ENCODE data around the gene HDAC4. TPM values are rescaled to one million over a fixed set of nuclear protein-coding genes. Genes with fewer than 3 reads are reported as not detected.

The HDAC4 gene
- total RNA-seq, 1 experiment from 2014 or later = 11.3 TPM

GRCh38 chr2:239133945-239134570 is 266.8 kb downstream of the HDAC4 start:
- no peaks in the 10 kb centered on the region for H3K4me1 ChIP-seq
- H3K9me3 ChIP-seq (replicated peaks) = 0 out of 2 replicates have a peak, but pooled peaks cover 2% of the 10 kb centered on the region
- peaks cover 3% of the 10 kb centered on the region; the same call in 1 of the 2 replicates for H3K36me3 ChIP-seq
- H3K27ac ChIP-seq = no peak overlapping the region
- H3K27me3 ChIP-seq = no peaks in the 10 kb centered on the region
- DNase-seq = no peak
- H3K4me3 ChIP-seq = no peak overlapping the region

- DNase-seq = no peak
- Histone ChIP-seq H3K36me3 (peaks cover 3% of the 10 kb centered on the region; the same call in 1 of the 2 replicates), H3K9me3 (replicated peaks) (no peaks in the 10 kb centered on the region), H3K27me3 (no peaks in the 10 kb centered on the region), H3K4me3 (no peak overlapping the region), H3K4me1 (no peaks in the 10 kb centered on the region), H3K27ac (no peak overlapping the region)
Observed at GRCh38 chr2:239132786-239133185, 268.0 kb downstream of the HDAC4 start.

- H3K9me3 ChIP-seq (replicated peaks) = no peaks in the 10 kb centered on the region
- no peak for DNase-seq
- H3K36me3 ChIP-seq = peaks cover 3% of the 10 kb centered on the region; the same call in 1 of the 2 replicates
- no peak overlapping the region for H3K4me3 ChIP-seq
- H3K4me1 ChIP-seq = no peaks in the 10 kb centered on the region
- H3K27ac ChIP-seq = no peak overlapping the region
- H3K27me3 ChIP-seq = no peaks in the 10 kb centered on the region
Observed at GRCh38 chr2:239132156-239132709, 268.6 kb downstream of the HDAC4 start.

GRCh38 chr2:239131521-239131920 is 269.3 kb downstream of the HDAC4 start:
- DNase-seq = no peak
- Histone ChIP-seq H3K4me1 (no peaks in the 10 kb centered on the region), H3K9me3 (replicated peaks) (no peaks in the 10 kb centered on the region), H3K27me3 (no peaks in the 10 kb centered on the region), H3K4me3 (no peak overlapping the region), H3K27ac (no peak overlapping the region), H3K36me3 (peaks cover 3% of the 10 kb centered on the region; the same call in 1 of the 2 replicates)

- Histone ChIP-seq H3K36me3 (peaks cover 6% of the 10 kb centered on the region; the same call in 1 of the 2 replicates), H3K4me3 (no peak overlapping the region), H3K9me3 (replicated peaks) (no peaks in the 10 kb centered on the region), H3K27ac (no peak overlapping the region), H3K27me3 (no peaks in the 10 kb centered on the region), H3K4me1 (no peaks in the 10 kb centered on the region)
- DNase-seq = no peak
Observed at GRCh38 chr2:239130786-239131325, 270.0 kb downstream of the HDAC4 start.

GRCh38 chr2:239130041-239130440 is 270.8 kb downstream of the HDAC4 start:
- Histone ChIP-seq H3K4me1 (no peaks in the 10 kb centered on the region), H3K36me3 (peaks cover 15% of the 10 kb centered on the region)
- DNase-seq = no peak

GRCh38 chr2:239129147-239129920 is 271.5 kb downstream of the HDAC4 start:
- H3K36me3 ChIP-seq = peaks cover 17% of the 10 kb centered on the region
- H3K27ac ChIP-seq = no peak overlapping the region
- H3K4me3 ChIP-seq = no peak overlapping the region

More at GRCh38 chr2:239130041-239130440, 270.8 kb downstream of the HDAC4 start:
- Histone ChIP-seq H3K27me3 (no peaks in the 10 kb centered on the region), H3K9me3 (replicated peaks) (no peaks in the 10 kb centered on the region), H3K4me3 (no peak overlapping the region), H3K27ac (no peak overlapping the region)

GRCh38 chr2:239128706-239129105 is 272.1 kb downstream of the HDAC4 start:
- no peaks in the 10 kb centered on the region for H3K9me3 ChIP-seq (replicated peaks)
- peaks cover 14% of the 10 kb centered on the region for H3K36me3 ChIP-seq
- peaks cover 2% of the 10 kb centered on the region; the same call in 1 of the 2 replicates for H3K4me1 ChIP-seq
- no peak overlapping the region for H3K4me3 ChIP-seq
- no peak overlapping the region for H3K27ac ChIP-seq
- no peaks in the 10 kb centered on the region for H3K27me3 ChIP-seq
- DNase-seq = no peak

More at GRCh38 chr2:239129147-239129920, 271.5 kb downstream of the HDAC4 start:
- no peak for DNase-seq
- no peaks in the 10 kb centered on the region; the same call in 1 of the 2 replicates for H3K4me1 ChIP-seq
- H3K9me3 ChIP-seq (replicated peaks) = no peaks in the 10 kb centered on the region
- no peaks in the 10 kb centered on the region for H3K27me3 ChIP-seq

- Histone ChIP-seq H3K4me3 (no peak overlapping the region), H3K9me3 (replicated peaks) (no peaks in the 10 kb centered on the region), H3K27ac (no peak overlapping the region), H3K36me3 (peaks cover 14% of the 10 kb centered on the region), H3K27me3 (no peaks in the 10 kb centered on the region), H3K4me1 (peaks cover 11% of the 10 kb centered on the region)
- no peak for DNase-seq
Observed at GRCh38 chr2:239127513-239127912, 273.3 kb downstream of the HDAC4 start.

- no peak for DNase-seq
- Histone ChIP-seq H3K27ac (no peak overlapping the region), H3K4me1 (peaks cover 11% of the 10 kb centered on the region), H3K27me3 (no peaks in the 10 kb centered on the region), H3K36me3 (peaks cover 14% of the 10 kb centered on the region), H3K4me3 (no peak overlapping the region), H3K9me3 (replicated peaks) (no peaks in the 10 kb centered on the region)
Observed at GRCh38 chr2:239125726-239126675, 274.8 kb downstream of the HDAC4 start.

- H3K9me3 ChIP-seq (replicated peaks) = no peaks in the 10 kb centered on the region
- H3K27me3 ChIP-seq = no peaks in the 10 kb centered on the region
- no peak overlapping the region for H3K4me3 ChIP-seq
- H3K36me3 ChIP-seq = peaks cover 14% of the 10 kb centered on the region
- H3K27ac ChIP-seq = peak overlapping the region; percentile 80
- DNase-seq = peak; percentile 26 to 43
- peaks cover 11% of the 10 kb centered on the region for H3K4me1 ChIP-seq
Observed at GRCh38 chr2:239124152-239124899, 276.5 kb downstream of the HDAC4 start.

- Histone ChIP-seq H3K27me3 (no peaks in the 10 kb centered on the region), H3K36me3 (peaks cover 14% of the 10 kb centered on the region), H3K4me3 (no peak overlapping the region), H3K27ac (peak overlapping the region; percentile 80; the same call in 1 of the 2 replicates), H3K9me3 (replicated peaks) (no peaks in the 10 kb centered on the region), H3K4me1 (peaks cover 11% of the 10 kb centered on the region)
- DNase-seq = peak; percentile 35 to 40
Observed at GRCh38 chr2:239122421-239123110, 278.3 kb downstream of the HDAC4 start.

- H3K27ac ChIP-seq = no peak overlapping the region
Observed at GRCh38 chr2:239121600-239122012, 279.2 kb downstream of the HDAC4 start.

More at GRCh38 chr2:239121600-239122012, 279.2 kb downstream of the HDAC4 start:
- H3K4me1 ChIP-seq = peaks cover 11% of the 10 kb centered on the region
- peaks cover 14% of the 10 kb centered on the region for H3K36me3 ChIP-seq
- H3K9me3 ChIP-seq (replicated peaks) = no peaks in the 10 kb centered on the region
- no peak for DNase-seq
- H3K27me3 ChIP-seq = no peaks in the 10 kb centered on the region
- no peak overlapping the region for H3K4me3 ChIP-seq

Data from SJCRH30 (cell line).